Occipital lobe (tissue), 2 donors: Measurements from ENCODE around the gene MAD1L1. TPM values are rescaled to one million over a fixed set of nuclear protein-coding genes. Genes with fewer than 3 reads are reported as not detected.
A peak's percentile ranks its signal among the peaks of the same experiment; 100 is the strongest.

Experiments used
- DNase-seq: peaks from one replicate; lab custom pipeline; 2025; lab: John Stamatoyannopoulos, UW
- total RNA-seq: library from RNA; depleted of rRNA; stranded (reverse); fragments of >200 nt; gene quantifications from one replicate; pipeline ENCODE4 v1.2.3, GENCODE V29; 2014

The MAD1L1 gene
- total RNA-seq, 1 donor from 2014 or later: 24.2 TPM

GRCh38 chr7:2141651-2142050, 91.1 kb downstream of the MAD1L1 start:
- peak; percentile 34 for DNase-seq

DNA sequence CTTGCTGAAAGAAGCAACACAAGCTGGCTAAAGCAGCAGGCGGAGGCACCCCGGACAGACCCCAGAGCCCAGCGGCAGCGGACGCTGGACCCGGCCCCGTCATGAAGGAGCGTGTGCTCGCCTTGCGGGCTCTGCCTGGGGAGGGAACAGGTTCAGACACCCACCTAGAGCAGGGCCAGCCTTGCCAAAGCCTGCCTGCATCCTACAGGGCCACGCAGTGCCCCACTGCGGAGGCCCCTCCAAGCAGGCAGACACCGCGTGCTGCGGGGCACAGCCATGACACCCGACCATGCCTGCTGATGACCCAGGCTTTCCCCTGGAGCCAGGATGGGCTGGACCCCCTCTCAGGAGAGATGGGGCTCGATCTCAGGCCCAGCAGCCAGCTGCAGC, 91.7 kb downstream of the MAD1L1 start:
- no peak for DNase-seq

GRCh38 chr7:2140216-2141020, 92.3 kb downstream of the MAD1L1 start:
- no peak for DNase-seq

DNA sequence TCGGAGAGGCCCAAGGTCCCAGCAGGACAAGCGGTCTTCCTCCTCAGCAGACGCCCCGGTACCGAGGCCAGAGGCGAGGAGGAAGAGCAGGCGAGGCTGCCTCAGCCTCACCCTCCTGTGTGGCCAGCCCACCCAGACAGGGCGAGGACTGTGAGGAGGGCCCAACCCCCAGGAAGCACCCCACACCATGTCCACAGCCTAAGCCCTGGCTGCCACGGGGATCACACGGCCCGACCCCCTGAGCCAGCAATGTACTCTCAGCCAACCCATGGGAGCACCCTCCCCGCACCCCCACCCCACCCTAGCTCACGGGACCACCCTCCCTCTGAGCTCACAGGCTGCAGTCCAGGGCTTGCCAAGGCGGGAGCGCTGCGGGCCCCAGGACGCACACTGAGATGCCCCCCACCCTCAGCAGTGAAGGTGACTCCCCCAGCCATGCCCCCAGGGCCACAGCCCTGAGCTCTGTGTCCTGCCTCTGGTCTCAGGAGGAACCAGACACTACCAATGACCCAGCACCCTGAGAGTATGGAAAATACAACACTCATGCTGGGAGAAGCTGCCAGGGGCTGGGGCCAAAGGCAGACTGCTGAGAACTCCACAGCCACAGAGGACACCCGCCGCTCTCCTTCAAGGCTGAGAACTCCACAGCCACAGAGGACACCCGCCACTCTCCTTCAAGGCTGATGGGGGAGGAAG, 93.6 kb downstream of the MAD1L1 start:
- DNase-seq: no peak

DNA sequence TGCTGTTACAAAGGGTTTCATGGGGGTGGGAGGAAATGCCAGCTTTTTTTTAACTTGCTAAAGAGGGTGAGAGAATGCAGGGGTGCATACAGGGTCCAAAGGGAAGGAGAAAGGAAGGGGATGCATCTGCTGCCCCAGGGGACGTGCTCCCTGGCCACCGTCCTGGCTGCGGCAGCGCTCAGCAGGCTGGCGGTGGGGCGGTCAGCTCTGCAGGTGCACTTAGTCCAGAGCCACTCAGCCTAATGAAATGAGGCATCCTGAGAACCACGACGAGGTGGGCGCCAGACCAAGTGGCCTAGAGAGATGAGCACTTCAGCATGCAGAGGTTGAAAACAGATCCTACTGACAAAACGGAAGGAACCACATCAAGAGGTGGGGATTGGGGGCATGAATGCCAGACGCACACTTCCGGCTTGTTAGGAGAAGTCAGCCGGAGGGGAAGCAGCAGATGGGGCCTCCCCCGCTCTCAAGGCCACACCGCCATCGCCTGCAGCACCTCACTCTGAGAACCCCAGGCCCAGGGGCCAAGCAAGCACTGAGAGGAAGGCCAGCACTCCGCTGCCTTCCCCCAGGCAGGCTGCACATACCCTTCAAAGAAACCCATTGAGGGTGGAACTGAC, 94.5 kb downstream of the MAD1L1 start:
- no peak for DNase-seq

GRCh38 chr7:2134740-2135139, 98.0 kb downstream of the MAD1L1 start:
- DNase-seq: no peak

DNA sequence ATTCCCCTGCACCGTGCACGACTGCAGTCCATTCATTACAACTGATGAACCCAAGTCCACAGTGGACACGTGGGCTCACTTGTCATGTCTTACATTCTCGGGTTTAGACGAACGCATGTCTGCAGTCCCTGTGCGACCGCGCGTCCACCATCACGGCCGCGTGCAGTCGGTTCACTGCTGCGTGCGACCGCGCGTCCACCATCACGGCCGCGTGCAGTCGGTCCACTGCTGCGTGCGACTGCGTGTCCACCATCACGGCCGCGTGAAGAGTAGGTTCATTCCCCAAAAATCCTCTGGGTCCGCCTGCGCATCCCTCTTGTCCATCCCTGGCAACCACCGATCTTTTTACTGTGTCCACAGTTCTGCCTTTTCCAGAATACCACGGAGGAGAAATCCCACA, 100.5 kb downstream of the MAD1L1 start:
- DNase-seq: no peak

- DNase-seq: no peak
Observed at GRCh38 chr7:2131800-2132199, 100.9 kb downstream of the MAD1L1 start.

DNA sequence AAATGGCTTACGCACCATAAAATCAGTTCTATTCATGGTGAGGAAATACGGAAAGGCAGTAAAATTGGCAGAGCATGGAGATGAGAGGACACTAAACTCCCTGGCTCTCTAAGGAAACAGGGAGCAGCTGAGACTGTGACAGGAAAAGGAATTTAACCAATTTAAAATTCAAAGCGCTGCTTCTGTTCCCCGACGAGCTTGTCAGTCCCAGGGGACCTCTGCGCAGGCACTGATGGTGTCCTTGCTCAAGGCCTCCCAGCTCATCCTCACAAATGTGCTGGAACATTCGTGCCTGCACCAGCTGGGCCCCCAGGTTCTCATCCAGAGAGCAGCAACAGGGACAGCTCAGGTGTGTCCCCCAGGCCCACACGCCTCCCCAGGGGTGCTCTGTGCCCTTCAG, 101.4 kb downstream of the MAD1L1 start:
- DNase-seq: no peak

GRCh38 chr7:2130096-2130375, 102.7 kb downstream of the MAD1L1 start:
- no peak for DNase-seq

GRCh38 chr7:2129323-2130095, 103.2 kb downstream of the MAD1L1 start:
- no peak for DNase-seq

- DNase-seq: no peak
Observed at GRCh38 chr7:2128601-2129322, 104.0 kb downstream of the MAD1L1 start.

GRCh38 chr7:2126621-2127020, 106.1 kb downstream of the MAD1L1 start:
- no peak for DNase-seq

- DNase-seq: no peak
Observed at GRCh38 chr7:2125931-2126330, 106.8 kb downstream of the MAD1L1 start.

DNA sequence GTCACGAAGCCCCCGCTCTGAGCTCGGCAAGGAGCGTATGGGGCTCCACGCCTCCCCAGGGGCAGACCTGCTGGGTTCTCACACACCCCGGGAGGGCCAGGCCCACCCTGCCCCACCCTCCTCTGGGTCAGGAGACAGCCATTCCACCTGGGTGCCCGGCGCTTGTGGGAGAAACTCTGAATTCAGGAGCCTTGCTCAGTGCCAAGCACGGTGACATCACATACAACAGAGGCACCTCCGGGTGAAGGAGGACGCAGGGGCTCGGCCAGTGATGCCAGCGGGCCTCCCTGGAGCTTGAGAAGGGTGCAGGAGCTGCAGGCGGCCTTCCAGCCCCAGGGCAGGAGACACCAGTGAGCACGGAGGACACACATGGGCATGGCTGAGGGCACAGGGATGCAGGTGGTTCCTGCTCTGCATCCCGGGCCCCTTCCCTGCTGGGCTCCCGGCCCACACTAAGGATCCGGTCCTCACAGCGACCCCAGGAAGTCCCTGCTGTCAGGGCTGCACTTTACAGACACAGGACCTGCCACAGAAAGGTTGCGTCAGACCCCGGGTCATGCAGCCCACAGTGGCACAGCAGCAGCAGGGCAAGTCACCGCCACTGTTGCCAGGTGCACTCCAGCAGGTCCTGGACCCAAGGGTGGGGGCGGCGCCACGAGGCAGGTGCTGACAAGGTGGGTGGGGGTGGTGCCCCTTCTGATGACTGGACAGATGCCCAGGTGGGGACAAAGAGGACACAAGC, 108.0 kb downstream of the MAD1L1 start:
- no peak for DNase-seq

- DNase-seq: no peak
Observed at GRCh38 chr7:2123916-2124315, 108.8 kb downstream of the MAD1L1 start.

GRCh38 chr7:2123360-2123759, 109.4 kb downstream of the MAD1L1 start:
- DNase-seq: no peak

- DNase-seq: no peak
Observed at GRCh38 chr7:2122651-2123050, 110.1 kb downstream of the MAD1L1 start.

DNA sequence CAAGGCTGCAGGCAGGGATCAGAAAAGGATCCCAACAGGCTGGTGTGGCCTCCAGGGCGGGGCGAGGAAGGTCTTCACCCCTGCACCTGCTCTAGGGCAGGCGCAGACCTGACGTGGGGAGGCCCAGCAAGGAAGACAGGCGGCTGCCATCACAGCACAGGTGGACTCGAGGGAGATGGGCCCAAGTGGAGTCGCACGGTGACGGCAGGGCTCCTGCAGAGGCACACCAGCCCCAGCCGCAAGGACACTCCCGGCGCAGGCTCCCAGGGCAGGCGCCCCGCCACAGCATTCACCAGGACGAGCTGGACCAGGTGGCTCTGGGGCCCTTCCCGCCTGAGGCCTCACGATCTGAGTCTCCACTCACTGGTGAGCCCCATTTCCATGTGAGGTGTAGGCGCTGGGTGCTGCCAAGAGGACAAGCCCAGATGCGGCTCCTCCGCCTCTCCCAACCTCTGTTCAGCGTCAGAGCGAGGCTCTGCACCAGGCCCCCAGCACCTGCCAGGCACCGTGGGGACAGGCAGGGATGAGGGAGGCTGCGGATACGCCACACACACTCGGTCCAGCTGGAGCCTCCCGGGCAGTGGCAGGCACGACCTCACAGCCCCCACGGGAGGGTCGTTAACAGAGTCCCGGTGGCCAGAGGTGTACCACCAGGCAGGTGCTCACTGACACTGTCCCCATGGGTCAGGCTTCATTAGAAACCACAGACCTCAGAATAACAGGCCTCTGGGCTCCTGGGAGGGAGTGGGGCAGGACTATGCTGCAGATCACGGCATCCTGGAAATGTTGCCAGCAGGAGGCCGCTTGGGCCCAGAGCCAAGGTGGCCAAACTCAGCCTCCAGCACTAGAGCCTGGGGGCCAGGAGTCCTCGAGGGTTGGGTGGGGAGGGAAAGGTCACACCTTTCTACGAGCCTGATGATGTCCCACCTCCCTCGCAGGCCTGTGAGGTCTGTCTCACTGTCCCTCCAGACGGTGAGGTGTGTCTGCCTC, 111.6 kb downstream of the MAD1L1 start:
- DNase-seq: no peak
